Germinal center (tissue), 1 donor: Measurements from ENCODE around the gene C2CD3.
A peak's percentile ranks its signal among the peaks of the same experiment; 100 is the strongest.

Experiments used
- DNase-seq: peaks from one replicate; pipeline ENCODE4 v3.0.0; 2012; ENCODE audit warnings: mixed read lengths, low spot score

The C2CD3 gene

GRCh38 chr11:74170694-74171629 lies at the start of gene C2CD3, which contains the start of gene PPME1:
Gene C2CD3, minus strand, starts transcription at chr11:74171002. Its CDS starts 210 bp downstream, at chr11:74170792.
Gene PPME1, plus strand, starts transcription at chr11:74171289. Its CDS starts 133 bp downstream, at chr11:74171422.
- DNase-seq, result peak; percentile 96

- DNase-seq, result no peak
These were observed 49.6 kb upstream of the C2CD3 start for GRCh38 chr11:74220376-74220775.

- DNase-seq, result no peak
These were observed 41.7 kb upstream of the C2CD3 start for GRCh38 chr11:74212533-74212932.

- no peak for DNase-seq
These were observed 37.7 kb upstream of the C2CD3 start for GRCh38 chr11:74208507-74208906.

- no peak for DNase-seq
These were observed 35.9 kb upstream of the C2CD3 start for GRCh38 chr11:74206746-74207145.

- no peak for DNase-seq
These were observed 34.4 kb upstream of the C2CD3 start for GRCh38 chr11:74205181-74205580.

GRCh38 chr11:74204701-74205100 lies 33.9 kb upstream of the C2CD3 start:
- no peak for DNase-seq

GRCh38 chr11:74203966-74204365 lies 33.2 kb upstream of the C2CD3 start:
- no peak for DNase-seq

GRCh38 chr11:74196781-74197486 lies 26.1 kb upstream of the C2CD3 start:
- no peak for DNase-seq

- DNase-seq, result no peak
These were observed 25.0 kb upstream of the C2CD3 start for GRCh38 chr11:74195828-74196227.

- DNase-seq, result no peak
These were observed 14.9 kb upstream of the C2CD3 start for GRCh38 chr11:74185695-74186094.

GRCh38 chr11:74185285-74185684 lies 14.5 kb upstream of the C2CD3 start:
- no peak for DNase-seq

- DNase-seq, result no peak
These were observed 11.8 kb upstream of the C2CD3 start for GRCh38 chr11:74182635-74183034.

GRCh38 chr11:74179234-74180052 lies 8.6 kb upstream of the C2CD3 start:
- DNase-seq, result no peak

- DNase-seq, result no peak
These were observed 5.1 kb upstream of the C2CD3 start for GRCh38 chr11:74175920-74176319.

GRCh38 chr11:74171997-74172396 lies 1.2 kb upstream of the C2CD3 start:
- no peak for DNase-seq

GRCh38 chr11:74171630-74171968 lies 797 bp upstream of the C2CD3 start:
- no peak for DNase-seq

- DNase-seq, result no peak
These were observed 904 bp downstream of the C2CD3 start for GRCh38 chr11:74169738-74170458.

- no peak for DNase-seq
These were observed 2.0 kb downstream of the C2CD3 start for GRCh38 chr11:74168838-74169237.

- no peak for DNase-seq
These were observed 7.9 kb downstream of the C2CD3 start for GRCh38 chr11:74162681-74163467.

- DNase-seq, result no peak
These were observed 11.2 kb downstream of the C2CD3 start for GRCh38 chr11:74159642-74160041.
